ENCODE measurements around the gene AP4B1.
"Not testable (repeated sequence)": the region's sequence is repeated elsewhere in the genome, so short reads cannot be mapped to it uniquely, and the experiment has no call there.

Gene AP4B1

GRCh38 chr1:113858418-113858817, 46.2 kb downstream of the AP4B1 start:
- no peak for DNase-seq (ENCODE audit: low read depth in 3 of 3)

- no peak for DNase-seq (ENCODE audit: low read depth in 3 of 3)
These were observed 46.8 kb downstream of the AP4B1 start for GRCh38 chr1:113857776-113858175.

- no peak for DNase-seq (ENCODE audit: low read depth in 3 of 3)
These were observed 48.2 kb downstream of the AP4B1 start for GRCh38 chr1:113856401-113856790.

GRCh38 chr1:113855630-113856400, 48.8 kb downstream of the AP4B1 start:
- no peak for DNase-seq (ENCODE audit: low read depth in 3 of 3)

- no peak for DNase-seq (ENCODE audit: low read depth in 3 of 3)
These were observed 50.4 kb downstream of the AP4B1 start for GRCh38 chr1:113854234-113854633.

GRCh38 chr1:113852694-113853093, 51.9 kb downstream of the AP4B1 start:
- not testable (repeated sequence) for DNase-seq (ENCODE audit: low read depth in 3 of 3)

GRCh38 chr1:113850127-113850796, 54.3 kb downstream of the AP4B1 start:
- no peak for DNase-seq (ENCODE audit: low read depth in 3 of 3)

GRCh38 chr1:113849072-113849471, 55.5 kb downstream of the AP4B1 start:
- DNase-seq (ENCODE audit: low read depth in 3 of 3), result no peak

- no peak for DNase-seq (ENCODE audit: low read depth in 3 of 3)
These were observed 58.1 kb downstream of the AP4B1 start for GRCh38 chr1:113846391-113847035.

Data from stimulated activated CD4-positive, alpha-beta T cell treated with anti-CD3 and anti-CD28 coated beads, TNF-alpha, amount 100 ng/mL, for 4 hours (primary cell).